Activated CD8-positive, alpha-beta memory T cell treated with anti-CD3 and anti-CD28 coated beads, Interleukin-2, amount 10 ng/mL, durations not matched to agents 7 days and 5 days (primary cell): Measurements from ENCODE around the gene OTUD1. TPM values are rescaled to one million over a fixed set of nuclear protein-coding genes. Genes with fewer than 3 reads are reported as not detected.

Experiments
- ATAC-seq: fragments of 150-1000 bp; cut with Tn5 transposase; one replicate; pipeline ENCODE4 v1.10.0; 2021; ENCODE audit warnings: moderate library complexity
- CTCF ChIA-PET: fragments of 350-600 bp; sonication (Branson Sonifier 250); formaldehyde crosslinking; loops from one replicate; lab custom pipeline; 2021; ENCODE audit warnings: antibody characterized with exemption; lab: Charles Lee
- DNase-seq: peaks from one replicate; pipeline ENCODE4 v3.0.0-alpha.2; 2020
- H3K27ac Mint-ChIP-seq: one replicate; pipeline ENCODE4 v1.8.0; 2021; ENCODE audit warnings: mild to moderate bottlenecking, mixed read lengths
- H3K27me3 Mint-ChIP-seq: one replicate; pipeline ENCODE4 v1.8.0; 2021; ENCODE audit warnings: mixed read lengths
- H3K36me3 Mint-ChIP-seq: one replicate; pipeline ENCODE4 v1.8.0; 2021; ENCODE audit warnings: mild to moderate bottlenecking, mixed read lengths
- H3K4me1 Mint-ChIP-seq: one replicate; pipeline ENCODE4 v1.8.0; 2021; ENCODE audit warnings: mixed read lengths
- H3K4me3 Mint-ChIP-seq: one replicate; pipeline ENCODE4 v1.8.0; 2021; ENCODE audit warnings: mild to moderate bottlenecking, moderate library complexity, mixed read lengths
- H3K9me3 Mint-ChIP-seq: one replicate; pipeline ENCODE4 v1.8.0; 2022; ENCODE audit warnings: low read depth, mixed read lengths
- total RNA-seq, 2 experiments: library from RNA; stranded (reverse); gene quantifications; one replicate each; pipeline ENCODE4 v1.2.3, GENCODE V29; 2021

OTUD1 gene
- total RNA-seq, 2 experiments from 2014 or later = 11.2 to 16.1 TPM

- CTCF ChIA-PET = interaction anchor here (1.6 kb wide), 1 partner anchor 122 kb away, joined by 3 read pairs; no protein-coding TSS in a partner anchor
- no peak overlapping the region for H3K27ac Mint-ChIP-seq
- H3K9me3 Mint-ChIP-seq = no peaks in the 10 kb centered on the region
These were observed 1.9 kb upstream of the OTUD1 start for GRCh38 chr10:23436983-23437382.

GRCh38 chr10:23437963-23438546 lies 820 bp upstream of the OTUD1 start:
- Mint-ChIP-seq H3K27ac (peak overlapping the region; percentile 86), H3K4me3 (peak overlapping the region; percentile 79), H3K4me1 (peaks cover 31% of the 10 kb centered on the region), H3K27me3 (peaks cover 3% of the 10 kb centered on the region), H3K36me3 (peaks cover 8% of the 10 kb centered on the region), H3K9me3 (no peaks in the 10 kb centered on the region)
- DNase-seq (no peak), ATAC-seq (no peak)
- CTCF ChIA-PET = interaction anchor here (0.7 to 1.6 kb wide), 2 partner anchors 75 to 123 kb away, joined by 3 to 4 read pairs; no protein-coding TSS in a partner anchor

More at GRCh38 chr10:23436983-23437382, 1.9 kb upstream of the OTUD1 start:
- ATAC-seq (no peak), DNase-seq (no peak)
- Mint-ChIP-seq H3K36me3 (peaks cover 8% of the 10 kb centered on the region), H3K4me1 (peaks cover 21% of the 10 kb centered on the region), H3K4me3 (no peak overlapping the region), H3K27me3 (peaks cover 3% of the 10 kb centered on the region)

GRCh38 chr10:23439452-23439960 lies 631 bp downstream of the OTUD1 start:
- Mint-ChIP-seq H3K27ac (no peak overlapping the region), H3K27me3 (peaks cover 3% of the 10 kb centered on the region), H3K4me1 (peaks cover 34% of the 10 kb centered on the region), H3K4me3 (peak overlapping the region; percentile 84), H3K36me3 (peaks cover 8% of the 10 kb centered on the region), H3K9me3 (no peaks in the 10 kb centered on the region)
- DNase-seq = no peak
- CTCF ChIA-PET = no interaction called here
- peak; percentile 12 for ATAC-seq

GRCh38 chr10:23439961-23440889 lies 1.4 kb downstream of the OTUD1 start:
- peak overlapping the region; percentile 84 for H3K4me3 Mint-ChIP-seq
- peak; percentile 47 for DNase-seq
- peak; percentile 17 for ATAC-seq
- peaks cover 37% of the 10 kb centered on the region for H3K4me1 Mint-ChIP-seq
- peaks cover 2% of the 10 kb centered on the region for H3K27me3 Mint-ChIP-seq
- CTCF ChIA-PET = no interaction called here
- no peaks in the 10 kb centered on the region for H3K9me3 Mint-ChIP-seq
- peak overlapping the region; percentile 80 for H3K27ac Mint-ChIP-seq
- H3K36me3 Mint-ChIP-seq = peaks cover 8% of the 10 kb centered on the region

GRCh38 chr10:23441251-23441650 lies 2.4 kb downstream of the OTUD1 start:
- H3K27ac Mint-ChIP-seq = no peak overlapping the region
- H3K27me3 Mint-ChIP-seq = no peaks in the 10 kb centered on the region
- CTCF ChIA-PET = interaction anchor here (0.5 kb wide), 1 partner anchor 1669 kb away, joined by 3 read pairs; no protein-coding TSS in a partner anchor
- H3K4me1 Mint-ChIP-seq = peaks cover 41% of the 10 kb centered on the region
- no peaks in the 10 kb centered on the region for H3K9me3 Mint-ChIP-seq
- peaks cover 11% of the 10 kb centered on the region for H3K36me3 Mint-ChIP-seq
- H3K4me3 Mint-ChIP-seq = peak overlapping the region; percentile 84
- no peak for DNase-seq
- no peak for ATAC-seq

- Mint-ChIP-seq H3K27ac (no peak overlapping the region), H3K36me3 (peaks cover 13% of the 10 kb centered on the region), H3K4me3 (no peak overlapping the region), H3K9me3 (no peaks in the 10 kb centered on the region), H3K27me3 (no peaks in the 10 kb centered on the region), H3K4me1 (peaks cover 43% of the 10 kb centered on the region)
- no peak for ATAC-seq
- CTCF ChIA-PET = interaction anchor here (1.1 to 1.9 kb wide), 2 partner anchors 80 to 128 kb away, joined by 4 read pairs; no protein-coding TSS in a partner anchor
- DNase-seq = no peak
These were observed 4.1 kb downstream of the OTUD1 start for GRCh38 chr10:23442936-23443335.

- H3K27me3 Mint-ChIP-seq = no peaks in the 10 kb centered on the region
- peaks cover 53% of the 10 kb centered on the region for H3K4me1 Mint-ChIP-seq
- CTCF ChIA-PET = no interaction called here
- no peak overlapping the region for H3K4me3 Mint-ChIP-seq
- H3K36me3 Mint-ChIP-seq = peaks cover 9% of the 10 kb centered on the region
- H3K27ac Mint-ChIP-seq = no peak overlapping the region
- H3K9me3 Mint-ChIP-seq = no peaks in the 10 kb centered on the region
- DNase-seq = no peak
- ATAC-seq = no peak
These were observed 6.7 kb downstream of the OTUD1 start for GRCh38 chr10:23445591-23445990.

- DNase-seq = no peak
- no peak for ATAC-seq
- H3K9me3 Mint-ChIP-seq = no peaks in the 10 kb centered on the region
- peaks cover 28% of the 10 kb centered on the region for H3K4me1 Mint-ChIP-seq
- peak overlapping the region; percentile 72 for H3K27ac Mint-ChIP-seq
- CTCF ChIA-PET = interaction anchor here (1.0 kb wide), 1 partner anchor 80 kb away, joined by 3 read pairs; no protein-coding TSS in a partner anchor
- no peaks in the 10 kb centered on the region for H3K27me3 Mint-ChIP-seq
- H3K36me3 Mint-ChIP-seq = peaks cover 5% of the 10 kb centered on the region
- no peak overlapping the region for H3K4me3 Mint-ChIP-seq
These were observed 9.4 kb downstream of the OTUD1 start for GRCh38 chr10:23448323-23448722.

- Mint-ChIP-seq H3K4me1 (peaks cover 27% of the 10 kb centered on the region), H3K27me3 (no peaks in the 10 kb centered on the region), H3K9me3 (no peaks in the 10 kb centered on the region), H3K27ac (peak overlapping the region; percentile 74), H3K4me3 (no peak overlapping the region), H3K36me3 (peaks cover 5% of the 10 kb centered on the region)
- DNase-seq = no peak
- ATAC-seq = peak; percentile 83
- CTCF ChIA-PET = interaction anchor here (1.0 kb wide), 1 partner anchor 81 kb away, joined by 3 read pairs; no protein-coding TSS in a partner anchor
These were observed 10.1 kb downstream of the OTUD1 start for GRCh38 chr10:23448802-23449570.

GRCh38 chr10:23452033-23452655 lies 13.3 kb downstream of the OTUD1 start:
- no peaks in the 10 kb centered on the region for H3K9me3 Mint-ChIP-seq
- H3K4me1 Mint-ChIP-seq = peaks cover 18% of the 10 kb centered on the region
- no peaks in the 10 kb centered on the region for H3K27me3 Mint-ChIP-seq
- CTCF ChIA-PET = interaction anchor here (1.6 kb wide), 1 partner anchor 137 kb away, joined by 4 read pairs; no protein-coding TSS in a partner anchor
- DNase-seq = no peak
- no peak for ATAC-seq
- H3K27ac Mint-ChIP-seq = no peak overlapping the region
- no peak overlapping the region for H3K4me3 Mint-ChIP-seq
- no peaks in the 10 kb centered on the region for H3K36me3 Mint-ChIP-seq

- ATAC-seq (no peak), DNase-seq (no peak)
- Mint-ChIP-seq H3K27me3 (no peaks in the 10 kb centered on the region), H3K27ac (no peak overlapping the region), H3K4me1 (peaks cover 14% of the 10 kb centered on the region), H3K9me3 (no peaks in the 10 kb centered on the region), H3K4me3 (no peak overlapping the region), H3K36me3 (no peaks in the 10 kb centered on the region)
- CTCF ChIA-PET = no interaction called here
These were observed 14.6 kb downstream of the OTUD1 start for GRCh38 chr10:23453465-23453864.

- Mint-ChIP-seq H3K9me3 (no peaks in the 10 kb centered on the region), H3K27ac (no peak overlapping the region), H3K4me3 (no peak overlapping the region), H3K36me3 (no peaks in the 10 kb centered on the region), H3K27me3 (peaks cover 4% of the 10 kb centered on the region), H3K4me1 (no peaks in the 10 kb centered on the region)
- ATAC-seq (no peak), DNase-seq (no peak)
- CTCF ChIA-PET = no interaction called here
These were observed 18.9 kb downstream of the OTUD1 start for GRCh38 chr10:23457632-23458417.
